ENCODE data around the gene RIMBP2.

RIMBP2 gene

GRCh38 chr12:130700492-130701401 lies 15.4 kb downstream of the RIMBP2 start:
- TF ChIP-seq SIN3A (IDR thresholded peaks at IDR 0.05; ENCODE audit: borderline replicate concordance, insufficient read depth, low read length) (no peak), REST (IDR thresholded peaks at IDR 0.05; ENCODE audit: insufficient read depth in 1 of 2, low read depth in 2 of 2, low read length in 2 of 2) (no peak), FOXP2 (optimal IDR thresholded peaks at IDR 0.05; ENCODE audit: borderline replicate concordance, extremely low read depth, extremely low read length, insufficient read depth) (no peak), POLR2AphosphoS5 (IDR thresholded peaks at IDR 0.05; ENCODE audit: low read depth, low read length) (no peak), TAF1 (IDR thresholded peaks at IDR 0.05; ENCODE audit: borderline replicate concordance, insufficient read depth, low read length) (no peak)

GRCh38 chr12:130698106-130698505 lies 18.0 kb downstream of the RIMBP2 start:
- no peak for TF ChIP-seq SIN3A (IDR thresholded peaks at IDR 0.05; ENCODE audit: borderline replicate concordance, insufficient read depth, low read length)
- TF ChIP-seq FOXP2 (optimal IDR thresholded peaks at IDR 0.05; ENCODE audit: borderline replicate concordance, extremely low read depth, extremely low read length, insufficient read depth) = no peak
- no peak for TF ChIP-seq TAF1 (IDR thresholded peaks at IDR 0.05; ENCODE audit: borderline replicate concordance, insufficient read depth, low read length)
- TF ChIP-seq POLR2AphosphoS5 (IDR thresholded peaks at IDR 0.05; ENCODE audit: low read depth, low read length) = no peak
- TF ChIP-seq REST (IDR thresholded peaks at IDR 0.05; ENCODE audit: insufficient read depth in 1 of 2, low read depth in 2 of 2, low read length in 2 of 2) = no peak

DNA sequence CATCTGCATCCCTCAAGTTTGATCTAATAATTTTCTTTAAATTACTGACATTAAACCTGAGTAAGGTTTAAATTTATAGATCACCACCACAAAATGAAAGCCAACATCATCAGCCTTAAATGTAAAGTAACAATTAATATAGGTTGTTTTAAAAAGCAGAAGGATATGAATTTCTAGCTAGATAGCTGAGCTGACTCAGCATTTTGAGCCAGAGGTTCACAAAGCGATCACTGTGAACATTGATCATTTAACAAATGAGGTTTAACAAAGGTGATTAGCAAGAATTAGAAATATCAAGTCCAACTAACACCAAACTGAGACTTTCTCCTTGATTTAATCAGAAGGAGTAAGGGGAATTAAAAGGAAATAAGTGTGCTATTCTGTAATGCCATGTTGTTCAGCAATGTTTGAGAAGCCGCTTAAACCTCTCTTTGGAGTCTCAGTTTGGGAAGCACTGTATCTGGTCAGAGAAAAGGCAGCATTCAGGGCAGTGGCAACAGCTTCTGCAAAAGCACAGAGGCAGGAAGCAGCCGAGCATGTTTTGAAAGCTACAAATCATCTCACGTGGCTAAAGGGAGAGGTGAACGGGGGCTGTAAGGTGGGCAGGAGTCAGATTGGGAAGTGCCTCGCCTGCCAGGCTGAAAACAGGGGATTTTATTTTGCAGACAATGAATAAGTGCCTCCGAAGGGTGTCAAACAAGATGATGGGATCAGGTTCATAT lies 19.6 kb downstream of the RIMBP2 start:
- no peak for TF ChIP-seq TAF1 (IDR thresholded peaks at IDR 0.05; ENCODE audit: borderline replicate concordance, insufficient read depth, low read length)
- no peak for TF ChIP-seq POLR2AphosphoS5 (IDR thresholded peaks at IDR 0.05; ENCODE audit: low read depth, low read length)
- no peak for TF ChIP-seq REST (IDR thresholded peaks at IDR 0.05; ENCODE audit: insufficient read depth in 1 of 2, low read depth in 2 of 2, low read length in 2 of 2)

- TF ChIP-seq FOXP2 (optimal IDR thresholded peaks at IDR 0.05; ENCODE audit: borderline replicate concordance, extremely low read depth, extremely low read length, insufficient read depth) (no peak), SIN3A (IDR thresholded peaks at IDR 0.05; ENCODE audit: borderline replicate concordance, insufficient read depth, low read length) (no peak), REST (IDR thresholded peaks at IDR 0.05; ENCODE audit: insufficient read depth in 1 of 2, low read depth in 2 of 2, low read length in 2 of 2) (no peak), POLR2AphosphoS5 (IDR thresholded peaks at IDR 0.05; ENCODE audit: low read depth, low read length) (no peak), TAF1 (IDR thresholded peaks at IDR 0.05; ENCODE audit: borderline replicate concordance, insufficient read depth, low read length) (no peak)
These were observed 21.0 kb downstream of the RIMBP2 start for GRCh38 chr12:130695061-130695460.

All from PFSK-1 (cell line).